Liver (tissue), 9 donors: ENCODE results near the gene QRICH1. TPM values are rescaled to one million over a fixed set of nuclear protein-coding genes. Genes with fewer than 3 reads are reported as not detected.

Source experiments
- DNase-seq: peaks from one replicate; pipeline ENCODE4 v3.0.0-alpha.2; 2017; ENCODE audit warnings: low spot score
- H3K27ac ChIP-seq, 2 donors: one replicate each; pipeline ENCODE4 v1.7.0; 2013; ENCODE audit warnings: inconsistent platforms in 2 of 2, low read length in 2 of 2, control low read depth in 1 of 2, low read depth in 1 of 2, mild to moderate bottlenecking in 1 of 2
- H3K27me3 ChIP-seq, 4 donors: one replicate each; pipeline versions ENCODE4 v1.6.1 to v1.7.0; 2013; ENCODE audit warnings: low read length in 3 of 4, inconsistent platforms in 1 of 4, mild to moderate bottlenecking in 1 of 4, moderate library complexity in 1 of 4; ENCODE audit not compliant: control insufficient read depth in 4 of 4, insufficient read depth in 4 of 4
- H3K36me3 ChIP-seq, 4 donors: one replicate each; pipeline versions ENCODE4 v1.6.1 to v1.7.0; 2013; ENCODE audit warnings: low read length in 3 of 4, mild to moderate bottlenecking in 3 of 4, low read depth in 1 of 4, moderate library complexity in 1 of 4; ENCODE audit not compliant: control insufficient read depth in 4 of 4, insufficient read depth in 3 of 4
- H3K4me1 ChIP-seq, 4 donors: one replicate each; pipeline versions ENCODE4 v1.6.1 to v1.7.0; 2013; ENCODE audit warnings: low read length in 3 of 4, mild to moderate bottlenecking in 3 of 4, moderate library complexity in 1 of 4; ENCODE audit not compliant: control insufficient read depth in 4 of 4, insufficient read depth in 4 of 4
- H3K4me3 ChIP-seq, 3 donors: one replicate each; pipeline versions ENCODE4 v1.6.1 to v1.7.0; 2013; ENCODE audit warnings: low read length in 3 of 3, control low read depth in 1 of 3, low read depth in 1 of 3, mild to moderate bottlenecking in 1 of 3
- H3K9ac ChIP-seq, 2 donors: one replicate each; pipeline ENCODE4 v1.7.0; 2013; ENCODE audit warnings: low read length in 2 of 2, mild to moderate bottlenecking in 2 of 2, moderate library complexity in 2 of 2, control low read depth in 1 of 2, low read depth in 1 of 2
- H3K9me3 ChIP-seq, 4 donors: one replicate each; pipeline versions ENCODE4 v1.6.1 to v1.7.0; 2013; ENCODE audit warnings: low read length in 3 of 4; ENCODE audit not compliant: control insufficient read depth in 4 of 4
- ATF3 ChIP-seq: IDR thresholded peaks from 2 replicates; pipeline ENCODE4 v1.6.1; 2016; ENCODE audit warnings: antibody characterized with exemption
- CTCF ChIP-seq: fragments of 150-350 bp; IDR thresholded peaks from 2 replicates; pipeline ENCODE4 v1.5.1; 2017; ENCODE audit warnings: improper control_type of control experiment, low read depth, low read length; ENCODE audit not compliant: missing input control
- EGR1 ChIP-seq, 2 donors: IDR thresholded peaks; 2 replicates each; pipeline ENCODE4 v1.6.1; 2016 to 2018; ENCODE audit warnings: antibody characterized with exemption in 2 of 2, low read depth in 2 of 2
- FOXA1 ChIP-seq: IDR thresholded peaks from 2 replicates; pipeline ENCODE4 v1.6.1; 2016; ENCODE audit warnings: antibody characterized with exemption
- FOXA2 ChIP-seq: IDR thresholded peaks from 2 replicates; pipeline ENCODE4 v1.6.1; 2016; ENCODE audit warnings: antibody characterized with exemption
- GABPA ChIP-seq, 2 donors: IDR thresholded peaks in 1 of 2; conservative IDR thresholded peaks in 1 of 2; 2 replicates each; pipeline ENCODE4 v1.6.1; 2016; ENCODE audit warnings: antibody characterized with exemption in 2 of 2, mild to moderate bottlenecking in 1 of 2, moderate library complexity in 1 of 2
- HNF4A ChIP-seq, 2 donors: conservative IDR thresholded peaks; 2 replicates each; pipeline ENCODE4 v1.6.1; 2016; ENCODE audit warnings: antibody characterized with exemption in 2 of 2, mild to moderate bottlenecking in 2 of 2
- HNF4G ChIP-seq: IDR thresholded peaks from 2 replicates; pipeline ENCODE4 v1.6.1; 2016; ENCODE audit warnings: antibody characterized with exemption
- JUND ChIP-seq, 2 donors: IDR thresholded peaks; 2 replicates each; pipeline ENCODE4 v1.6.1; 2016; ENCODE audit warnings: antibody characterized with exemption in 2 of 2
- MAX ChIP-seq: IDR thresholded peaks from 2 replicates; pipeline ENCODE4 v1.6.1; 2016; ENCODE audit warnings: antibody characterized with exemption
- NR2F2 ChIP-seq: IDR thresholded peaks from 2 replicates; pipeline ENCODE4 v1.6.1; 2016; ENCODE audit warnings: antibody characterized with exemption
- RAD21 ChIP-seq, 2 donors: IDR thresholded peaks; 2 replicates each; pipeline ENCODE4 v1.6.1; 2016; ENCODE audit warnings: antibody characterized with exemption in 2 of 2, mild to moderate bottlenecking in 2 of 2
- REST ChIP-seq: IDR thresholded peaks from 2 replicates; pipeline ENCODE4 v1.6.1; 2016; ENCODE audit warnings: antibody characterized with exemption, mild to moderate bottlenecking
- RXRA ChIP-seq, 2 donors: IDR thresholded peaks; 2 replicates each; pipeline ENCODE4 v1.6.1; 2017 to 2018; ENCODE audit warnings: antibody characterized with exemption in 2 of 2, mild to moderate bottlenecking in 1 of 2
- SP1 ChIP-seq: IDR thresholded peaks from 2 replicates; pipeline ENCODE4 v1.6.1; 2018; ENCODE audit warnings: antibody characterized with exemption, mild to moderate bottlenecking
- TAF1 ChIP-seq: conservative IDR thresholded peaks from 2 replicates; pipeline ENCODE4 v1.6.1; 2016; ENCODE audit warnings: antibody characterized with exemption, mild to moderate bottlenecking
- YY1 ChIP-seq: IDR thresholded peaks from 2 replicates; pipeline ENCODE4 v1.6.1; 2016; ENCODE audit warnings: antibody characterized with exemption, mild to moderate bottlenecking
- ZBTB33 ChIP-seq: IDR thresholded peaks from 2 replicates; pipeline ENCODE4 v1.6.1; 2016; ENCODE audit warnings: antibody characterized with exemption
- WGBS: extraction: QIAGEN DNeasy Blood & Tissue Kit; methylation state at CpG from one replicate; pipeline ENCODE4 v1.1.7; 2013; 5-methylcytosine and 5-hydroxymethylcytosine counted together
- polyA plus RNA-seq, 2 donors: library from polyadenylated mRNA; stranded (reverse) in 1 of 2; unstranded in 1 of 2; fragments of 200-250 nt in 1 of 2; fragments of >200 nt in 1 of 2; fragmentation: Nextera tagmentation in 1 of 2; extraction: Ambion mirVana in 1 of 2; gene quantifications; one replicate each; pipeline versions ENCODE4 v1.2.1 to v1.2.3, GENCODE V29; 2013 to 2015
- total RNA-seq, 2 donors: library from RNA; depleted of rRNA; stranded (reverse); fragments of >200 nt; gene quantifications; one replicate each; pipeline ENCODE4 v1.2.3, GENCODE V29; 2014
- donor health status: healthy.
- donor health status: healthy.
- donor health status: healthy.
- donor health status: healthy.
- donor health status: healthy.

The QRICH1 gene
- total RNA-seq = 10 to 100 TPM; 32.5 to 35.1 TPM
- polyA plus RNA-seq = 10 to 100 TPM; 17.3 to 19.0 TPM

GRCh38 chr3:49093853-49094767, at the start of gene QRICH1:
TSS of gene QRICH1 (minus strand) at chr3:49094071. CDS start at chr3:49077017, 17,054 bp downstream.
- TF ChIP-seq ATF3 (no peak), TAF1 (peak; percentile 85), MAX (peak; percentile 95), RAD21 (IDR thresholded peaks at IDR 0.05) (peak in 1 of 2 donors; percentile 69), SP1 (peak; percentile 96), HNF4G (peak; percentile 55), GABPA (IDR thresholded peaks at IDR 0.05 in 1 of 2, conservative IDR thresholded peaks at IDR 0.05 in 1 of 2) (peak in 1 of 2 donors; percentile 81), FOXA1 (no peak), EGR1 (IDR thresholded peaks at IDR 0.05; ENCODE audit: low read depth in 2 of 2) (peak; percentile 98 to 100), CTCF (peak; percentile 46), NR2F2 (peak; percentile 75), JUND (IDR thresholded peaks at IDR 0.05) (peak; percentile 13 to 49), RXRA (IDR thresholded peaks at IDR 0.05) (peak; percentile 52 to 88), FOXA2 (peak; percentile 1), HNF4A (conservative IDR thresholded peaks at IDR 0.05) (peak; percentile 76 to 81), REST (peak; percentile 80), YY1 (peak; percentile 97), ZBTB33 (peak; percentile 99)
- Histone ChIP-seq H3K27me3 (no peaks in the 10 kb centered on the region), H3K9me3 (no peaks in the 10 kb centered on the region), H3K36me3 (peaks cover 6 to 21% (median 12%) of the 10 kb centered on the region in 4 donors), H3K4me1 (peaks cover 0 to 30% (median 26%) of the 10 kb centered on the region in 4 donors), H3K27ac (peak within 1 kb of the TSS; percentile 94 to 95), H3K4me3 (peak within 1 kb of the TSS; percentile 84 to 98 (median 95)), H3K9ac (peak within 1 kb of the TSS; percentile 70 to 88)
- peak; percentile 96 for DNase-seq
- WGBS = under 1% methylated on average over 65 of the region's 65 CpGs
